Measurements from ENCODE around the gene LAG3.

LAG3 gene

GRCh38 chr12:6809056-6809455, 36.7 kb downstream of the LAG3 start:
- Mint-ChIP-seq H3K36me3 (ENCODE audit: low read depth) (peaks cover 32% of the 10 kb centered on the region), H3K4me1 (ENCODE audit: low read depth) (peaks cover 11% of the 10 kb centered on the region), H3K27ac (no peak overlapping the region), H3K9me3 (peaks cover 2% of the 10 kb centered on the region), H3K4me3 (no peak overlapping the region), H3K27me3 (ENCODE audit: low read depth) (no peaks in the 10 kb centered on the region)
- no peak for DNase-seq (ENCODE audit: low spot score)

- peak overlapping the region; percentile 58 for H3K27ac Mint-ChIP-seq
- peaks cover 39% of the 10 kb centered on the region for H3K36me3 Mint-ChIP-seq (ENCODE audit: low read depth)
- no peak overlapping the region for H3K4me3 Mint-ChIP-seq
- no peak for DNase-seq (ENCODE audit: low spot score)
- H3K27me3 Mint-ChIP-seq (ENCODE audit: low read depth): no peaks in the 10 kb centered on the region
- H3K9me3 Mint-ChIP-seq: no peaks in the 10 kb centered on the region
- H3K4me1 Mint-ChIP-seq (ENCODE audit: low read depth): peaks cover 11% of the 10 kb centered on the region
These were observed 38.4 kb downstream of the LAG3 start for GRCh38 chr12:6810758-6811157.

- no peak overlapping the region for H3K4me3 Mint-ChIP-seq
- H3K27me3 Mint-ChIP-seq (ENCODE audit: low read depth): no peaks in the 10 kb centered on the region
- no peak overlapping the region for H3K27ac Mint-ChIP-seq
- peaks cover 54% of the 10 kb centered on the region for H3K36me3 Mint-ChIP-seq (ENCODE audit: low read depth)
- DNase-seq (ENCODE audit: low spot score): no peak
- H3K4me1 Mint-ChIP-seq (ENCODE audit: low read depth): peaks cover 11% of the 10 kb centered on the region
- no peaks in the 10 kb centered on the region for H3K9me3 Mint-ChIP-seq
These were observed 41.0 kb downstream of the LAG3 start for GRCh38 chr12:6813363-6813762.

GRCh38 chr12:6816598-6816997, 44.3 kb downstream of the LAG3 start:
- Mint-ChIP-seq H3K27me3 (ENCODE audit: low read depth) (no peaks in the 10 kb centered on the region), H3K9me3 (no peaks in the 10 kb centered on the region), H3K27ac (peak overlapping the region; percentile 23), H3K4me1 (ENCODE audit: low read depth) (peaks cover 9% of the 10 kb centered on the region), H3K4me3 (no peak overlapping the region), H3K36me3 (ENCODE audit: low read depth) (peaks cover 54% of the 10 kb centered on the region)
- no peak for DNase-seq (ENCODE audit: low spot score)

- no peaks in the 10 kb centered on the region for H3K9me3 Mint-ChIP-seq
- peak overlapping the region; percentile 23 for H3K27ac Mint-ChIP-seq
- H3K27me3 Mint-ChIP-seq (ENCODE audit: low read depth): peaks cover 4% of the 10 kb centered on the region
- H3K36me3 Mint-ChIP-seq (ENCODE audit: low read depth): peaks cover 54% of the 10 kb centered on the region
- no peak for DNase-seq (ENCODE audit: low spot score)
- no peak overlapping the region for H3K4me3 Mint-ChIP-seq
- peaks cover 12% of the 10 kb centered on the region for H3K4me1 Mint-ChIP-seq (ENCODE audit: low read depth)
These were observed 44.8 kb downstream of the LAG3 start for GRCh38 chr12:6817098-6817497.

- Mint-ChIP-seq H3K4me1 (ENCODE audit: low read depth) (peaks cover 12% of the 10 kb centered on the region), H3K36me3 (ENCODE audit: low read depth) (peaks cover 52% of the 10 kb centered on the region), H3K4me3 (no peak overlapping the region), H3K9me3 (no peaks in the 10 kb centered on the region), H3K27me3 (ENCODE audit: low read depth) (peaks cover 9% of the 10 kb centered on the region), H3K27ac (no peak overlapping the region)
- DNase-seq (ENCODE audit: low spot score): no peak
These were observed 45.4 kb downstream of the LAG3 start for GRCh38 chr12:6817662-6818157.

GRCh38 chr12:6818222-6818621, 45.9 kb downstream of the LAG3 start:
- Mint-ChIP-seq H3K9me3 (no peaks in the 10 kb centered on the region), H3K4me1 (ENCODE audit: low read depth) (peaks cover 12% of the 10 kb centered on the region), H3K27ac (no peak overlapping the region), H3K36me3 (ENCODE audit: low read depth) (peaks cover 52% of the 10 kb centered on the region), H3K4me3 (no peak overlapping the region), H3K27me3 (ENCODE audit: low read depth) (peaks cover 14% of the 10 kb centered on the region)
- DNase-seq (ENCODE audit: low spot score): no peak

GRCh38 chr12:6818645-6819044, 46.3 kb downstream of the LAG3 start:
- peaks cover 52% of the 10 kb centered on the region for H3K36me3 Mint-ChIP-seq (ENCODE audit: low read depth)
- no peak overlapping the region for H3K27ac Mint-ChIP-seq
- peaks cover 12% of the 10 kb centered on the region for H3K4me1 Mint-ChIP-seq (ENCODE audit: low read depth)
- H3K27me3 Mint-ChIP-seq (ENCODE audit: low read depth): peaks cover 16% of the 10 kb centered on the region
- DNase-seq (ENCODE audit: low spot score): no peak
- no peak overlapping the region for H3K4me3 Mint-ChIP-seq
- H3K9me3 Mint-ChIP-seq: no peaks in the 10 kb centered on the region

- no peak for DNase-seq (ENCODE audit: low spot score)
- peaks cover 48% of the 10 kb centered on the region for H3K36me3 Mint-ChIP-seq (ENCODE audit: low read depth)
- no peaks in the 10 kb centered on the region for H3K9me3 Mint-ChIP-seq
- peaks cover 12% of the 10 kb centered on the region for H3K4me1 Mint-ChIP-seq (ENCODE audit: low read depth)
- H3K4me3 Mint-ChIP-seq: no peak overlapping the region
- H3K27ac Mint-ChIP-seq: no peak overlapping the region
- H3K27me3 Mint-ChIP-seq (ENCODE audit: low read depth): peaks cover 21% of the 10 kb centered on the region
These were observed 47.0 kb downstream of the LAG3 start for GRCh38 chr12:6819106-6820030.

- Mint-ChIP-seq H3K27ac (no peak overlapping the region), H3K27me3 (ENCODE audit: low read depth) (peaks cover 27% of the 10 kb centered on the region), H3K4me1 (ENCODE audit: low read depth) (peaks cover 13% of the 10 kb centered on the region), H3K4me3 (no peak overlapping the region), H3K36me3 (ENCODE audit: low read depth) (peaks cover 42% of the 10 kb centered on the region), H3K9me3 (no peaks in the 10 kb centered on the region)
- no peak for DNase-seq (ENCODE audit: low spot score)
These were observed 47.8 kb downstream of the LAG3 start for GRCh38 chr12:6820166-6820565.

GRCh38 chr12:6821591-6822425, 49.5 kb downstream of the LAG3 start, which contains the start of gene GPR162:
TSS of gene GPR162 (plus strand) at chr12:6821821. CDS start at chr12:6823899, 2,078 bp downstream.
- H3K4me3 Mint-ChIP-seq: peak within 1 kb of the TSS; percentile 53
- peaks cover 29% of the 10 kb centered on the region for H3K36me3 Mint-ChIP-seq (ENCODE audit: low read depth)
- peaks cover 17% of the 10 kb centered on the region for H3K4me1 Mint-ChIP-seq (ENCODE audit: low read depth)
- no peaks in the 10 kb centered on the region for H3K9me3 Mint-ChIP-seq
- H3K27ac Mint-ChIP-seq: peak within 1 kb of the TSS; percentile 32
- no peak for DNase-seq (ENCODE audit: low spot score)
- peaks cover 36% of the 10 kb centered on the region for H3K27me3 Mint-ChIP-seq (ENCODE audit: low read depth)

- Mint-ChIP-seq H3K36me3 (ENCODE audit: low read depth) (peaks cover 24% of the 10 kb centered on the region), H3K27ac (no peak overlapping the region)
- no peak for DNase-seq (ENCODE audit: low spot score)
These were observed 50.3 kb downstream of the LAG3 start for GRCh38 chr12:6822426-6823135.

GRCh38 chr12:6823182-6824084, 51.1 kb downstream of the LAG3 start:
- Mint-ChIP-seq H3K4me3 (no peak overlapping the region), H3K27ac (no peak overlapping the region), H3K27me3 (ENCODE audit: low read depth) (peaks cover 43% of the 10 kb centered on the region)

More at GRCh38 chr12:6822426-6823135, 50.3 kb downstream of the LAG3 start:
- H3K4me3 Mint-ChIP-seq: no peak overlapping the region
- H3K27me3 Mint-ChIP-seq (ENCODE audit: low read depth): peaks cover 40% of the 10 kb centered on the region
- no peaks in the 10 kb centered on the region for H3K9me3 Mint-ChIP-seq
- peaks cover 22% of the 10 kb centered on the region for H3K4me1 Mint-ChIP-seq (ENCODE audit: low read depth)

More at GRCh38 chr12:6823182-6824084, 51.1 kb downstream of the LAG3 start:
- DNase-seq (ENCODE audit: low spot score): no peak
- H3K4me1 Mint-ChIP-seq (ENCODE audit: low read depth): peaks cover 25% of the 10 kb centered on the region
- no peaks in the 10 kb centered on the region for H3K9me3 Mint-ChIP-seq
- H3K36me3 Mint-ChIP-seq (ENCODE audit: low read depth): peaks cover 16% of the 10 kb centered on the region

Data from T-helper 2 cell treated with Interferon-gamma antibody and Interleukin-4, amounts not matched to agents 5 μg/mL and 100 μg/mL, for 36 hours (primary cell).